Activated CD4-positive, alpha-beta T cell treated with anti-CD3 and anti-CD28 coated beads for 1 hour (primary cell): Measurements from ENCODE around the gene SORCS2.
"Not testable (repeated sequence)": the region's sequence is repeated elsewhere in the genome, so short reads cannot be mapped to it uniquely, and the experiment has no call there.

Experiments used
- DNase-seq: peaks from one replicate; pipeline ENCODE4 v3.0.0-alpha.2; 2020

The SORCS2 gene

GRCh38 chr4:7575426-7575825 lies 383.1 kb downstream of the SORCS2 start:
- DNase-seq = no peak

GRCh38 chr4:7577361-7578039 lies 385.2 kb downstream of the SORCS2 start:
- not testable (repeated sequence) for DNase-seq

GRCh38 chr4:7581477-7581876 lies 389.1 kb downstream of the SORCS2 start:
- no peak for DNase-seq

GRCh38 chr4:7582313-7583097 lies 390.2 kb downstream of the SORCS2 start:
- no peak for DNase-seq

DNA sequence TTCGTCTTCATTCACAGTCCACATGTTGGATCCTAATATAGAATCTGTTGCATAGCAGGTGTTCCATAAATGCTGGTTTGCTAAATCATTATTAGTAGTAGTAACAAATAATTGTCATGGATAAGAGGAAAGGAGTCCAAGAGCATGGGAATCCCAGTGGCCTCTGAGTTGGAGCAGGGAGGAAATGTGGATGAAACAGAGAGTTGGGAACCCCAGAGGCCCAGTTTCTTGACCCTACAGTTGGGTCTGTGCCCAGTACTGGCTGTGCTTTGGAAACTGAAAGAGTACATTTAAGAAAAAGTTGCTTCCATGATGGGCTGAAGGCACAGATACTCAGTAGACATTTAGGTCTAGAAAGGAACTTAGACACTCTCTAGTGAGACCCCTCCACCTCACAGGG lies 391.8 kb downstream of the SORCS2 start:
- DNase-seq = no peak

DNA sequence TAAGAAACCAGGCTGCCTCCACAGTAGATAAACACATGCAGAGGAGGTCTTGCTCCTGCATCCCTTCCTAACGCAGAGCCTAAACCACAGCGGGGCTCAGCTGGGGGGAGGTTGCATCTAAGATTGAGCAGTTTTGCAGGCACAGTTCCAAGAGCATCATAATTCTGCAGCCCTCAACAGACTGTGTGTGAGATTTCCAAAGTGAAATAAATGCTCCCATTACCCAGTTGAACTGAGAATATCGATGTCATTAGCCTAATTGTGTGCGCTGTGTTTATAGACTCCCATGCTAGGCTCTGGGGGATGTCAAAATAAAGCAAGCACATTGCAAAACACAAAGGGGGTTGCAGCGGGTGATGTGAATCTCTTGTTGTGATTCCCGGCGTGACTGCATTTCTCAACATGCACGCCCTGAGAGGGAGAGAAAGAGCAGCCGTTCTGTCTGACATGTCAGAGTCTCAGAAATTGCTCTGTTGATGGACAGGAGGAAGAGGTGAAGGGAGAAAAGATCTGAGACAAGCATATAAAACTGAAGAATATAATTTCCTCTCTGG lies 392.3 kb downstream of the SORCS2 start:
- DNase-seq = no peak

DNA sequence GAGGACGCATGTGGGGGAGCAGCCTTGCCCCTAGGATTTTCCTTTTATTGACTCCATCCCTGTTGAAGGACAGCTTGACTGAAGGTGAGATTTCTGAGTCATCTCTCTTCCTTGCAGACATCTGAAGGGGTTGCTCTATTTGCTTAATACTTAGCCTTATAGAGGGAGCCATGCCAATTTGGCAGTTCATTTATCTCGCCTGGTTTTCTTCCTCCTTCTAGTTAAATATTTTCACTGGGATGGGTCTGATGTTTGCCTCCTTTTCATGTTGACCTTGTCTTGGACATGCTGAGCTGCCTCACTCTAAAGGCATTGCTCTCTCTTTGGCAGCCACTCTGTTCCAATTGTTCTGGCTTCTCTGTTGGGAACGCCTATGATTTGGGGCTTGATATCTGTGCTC lies 393.4 kb downstream of the SORCS2 start:
- no peak for DNase-seq

GRCh38 chr4:7587433-7588405 lies 395.4 kb downstream of the SORCS2 start:
- DNase-seq = no peak

GRCh38 chr4:7590189-7590588 lies 397.9 kb downstream of the SORCS2 start:
- no peak for DNase-seq

DNA sequence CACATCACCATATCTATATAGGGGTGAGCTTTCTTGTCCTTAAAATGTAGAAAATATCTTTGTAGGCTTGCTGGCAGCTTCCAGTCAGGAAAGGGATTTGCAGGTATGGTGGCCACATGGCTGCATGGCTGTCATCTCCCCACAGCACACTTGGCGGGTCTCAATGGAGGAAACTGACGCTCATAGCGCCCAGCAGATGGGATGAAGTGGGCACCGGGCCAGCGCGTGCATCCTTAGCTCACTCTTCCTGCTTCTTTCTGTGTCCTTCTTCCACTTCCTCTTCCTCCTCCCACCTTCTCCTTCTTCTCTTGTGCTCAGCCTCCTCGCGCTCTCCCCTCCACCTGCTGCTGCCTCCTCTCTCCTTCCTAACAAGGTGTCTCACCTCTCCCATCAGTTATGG lies 398.6 kb downstream of the SORCS2 start:
- no peak for DNase-seq

DNA sequence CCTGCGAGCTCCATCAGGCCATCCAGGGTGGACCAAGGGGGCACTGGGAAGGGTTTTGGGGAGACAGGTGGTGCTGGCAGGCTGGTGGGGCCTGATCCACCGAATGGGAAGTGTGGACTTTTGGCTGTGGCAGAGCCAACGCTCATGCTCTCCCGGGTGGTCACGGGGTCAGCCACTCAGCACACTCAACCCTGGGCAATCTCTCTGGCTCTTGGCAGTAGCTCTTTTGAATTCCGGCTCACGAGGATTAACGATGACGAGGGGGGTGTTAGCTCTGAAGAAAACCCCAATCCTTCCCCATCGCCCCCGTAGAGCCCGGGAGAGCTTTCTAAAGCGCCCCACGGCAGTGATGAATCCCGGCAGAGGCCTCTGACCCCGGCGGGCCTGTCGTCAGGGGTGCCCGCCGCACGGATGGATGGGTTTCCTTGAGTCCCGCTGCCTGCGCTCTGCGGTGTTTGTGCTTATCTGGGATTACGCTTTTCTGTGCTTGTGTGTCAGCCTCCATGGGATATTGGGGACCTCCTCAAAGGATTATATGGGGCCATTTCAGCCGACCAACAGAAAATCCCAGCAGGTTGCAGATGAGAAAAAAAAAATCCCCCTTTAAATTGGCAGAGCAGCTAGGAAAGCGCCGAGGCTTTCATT lies 399.2 kb downstream of the SORCS2 start:
- no peak for DNase-seq

- DNase-seq = no peak
Measured at GRCh38 chr4:7593646-7594412, 401.5 kb downstream of the SORCS2 start.

GRCh38 chr4:7595934-7596461 lies 403.7 kb downstream of the SORCS2 start:
- DNase-seq = no peak

GRCh38 chr4:7596918-7597606 lies 404.7 kb downstream of the SORCS2 start:
- no peak for DNase-seq

DNA sequence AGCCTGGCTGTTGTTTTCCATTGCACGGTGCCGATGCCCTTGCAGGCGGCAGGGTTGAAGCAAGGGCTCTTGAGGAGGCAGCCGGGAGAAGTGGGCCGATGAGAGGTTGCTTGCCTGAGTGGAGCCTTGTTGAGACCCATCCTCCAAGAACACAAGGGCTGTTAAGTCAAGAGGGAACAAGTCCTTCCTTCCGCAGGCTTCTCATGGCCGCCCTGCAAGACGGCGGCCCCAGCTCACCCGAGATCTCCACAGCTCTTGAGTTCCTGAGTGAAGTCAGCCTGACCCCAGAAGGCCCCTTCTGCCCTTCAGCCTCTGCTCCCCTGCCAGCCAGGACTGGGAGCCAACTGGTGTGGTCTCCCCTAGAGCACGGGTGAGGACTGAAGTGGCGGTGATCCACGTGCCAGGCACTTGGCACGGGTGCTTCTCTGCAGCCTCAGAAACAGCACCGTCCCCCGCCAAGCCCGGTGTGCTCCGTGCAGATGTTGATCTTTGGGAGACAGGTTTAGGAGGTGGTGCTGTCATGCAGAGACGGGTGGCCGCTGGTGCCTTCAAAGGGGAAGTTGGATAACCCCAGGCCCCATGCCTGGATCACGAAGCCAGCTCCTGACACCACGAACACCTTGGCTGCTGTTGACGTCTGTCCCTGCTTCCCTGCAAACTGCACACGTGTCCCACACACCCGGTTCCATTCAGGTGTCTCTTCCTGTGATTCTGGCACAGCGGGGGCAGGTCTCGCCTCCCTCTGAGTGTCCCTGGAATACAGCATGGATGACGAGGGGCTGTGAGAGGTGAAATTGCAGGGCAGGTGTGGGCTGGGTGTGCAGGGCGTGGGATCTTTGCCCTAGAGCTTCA lies 406.8 kb downstream of the SORCS2 start:
- DNase-seq = no peak

DNA sequence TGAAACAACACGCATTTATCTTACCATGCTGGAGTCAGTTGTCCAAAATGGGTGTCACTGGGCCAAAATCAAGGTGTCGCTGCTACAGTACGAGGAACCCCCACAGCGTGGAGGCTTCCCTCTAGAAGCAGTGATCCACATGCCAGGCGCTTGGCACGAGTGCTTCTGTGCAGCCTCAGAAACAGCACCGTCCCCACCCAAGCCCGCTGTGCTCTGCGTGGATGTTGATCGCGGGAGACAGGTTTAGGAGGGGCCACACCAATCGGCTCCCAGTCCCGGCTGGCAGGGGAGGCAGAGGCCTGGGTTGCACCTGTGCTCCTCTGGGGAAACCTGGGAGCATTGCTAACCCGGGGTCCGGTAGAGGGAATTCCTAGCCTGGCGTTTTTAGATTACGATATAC lies 407.9 kb downstream of the SORCS2 start:
- DNase-seq = no peak

DNA sequence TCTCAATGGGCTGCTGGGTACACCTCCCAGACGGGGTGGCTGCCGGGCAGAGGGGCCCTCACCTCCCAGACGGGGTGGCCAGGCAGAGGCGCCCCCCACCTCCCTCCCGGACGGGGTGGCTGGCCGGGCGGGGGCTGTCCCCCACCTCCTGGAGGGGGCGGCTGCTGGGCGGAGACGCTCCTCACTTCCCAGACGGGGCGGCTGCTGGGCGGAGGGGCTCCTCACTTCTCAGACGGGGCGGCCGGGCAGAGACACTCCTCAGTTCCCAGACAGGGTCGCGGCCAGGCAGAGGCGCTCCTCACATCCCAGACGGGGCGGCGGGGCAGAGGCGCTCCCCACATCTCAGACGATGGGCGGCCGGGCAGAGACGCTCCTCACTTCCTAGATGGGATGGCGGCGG lies 409.8 kb downstream of the SORCS2 start:
- not testable (repeated sequence) for DNase-seq

DNA sequence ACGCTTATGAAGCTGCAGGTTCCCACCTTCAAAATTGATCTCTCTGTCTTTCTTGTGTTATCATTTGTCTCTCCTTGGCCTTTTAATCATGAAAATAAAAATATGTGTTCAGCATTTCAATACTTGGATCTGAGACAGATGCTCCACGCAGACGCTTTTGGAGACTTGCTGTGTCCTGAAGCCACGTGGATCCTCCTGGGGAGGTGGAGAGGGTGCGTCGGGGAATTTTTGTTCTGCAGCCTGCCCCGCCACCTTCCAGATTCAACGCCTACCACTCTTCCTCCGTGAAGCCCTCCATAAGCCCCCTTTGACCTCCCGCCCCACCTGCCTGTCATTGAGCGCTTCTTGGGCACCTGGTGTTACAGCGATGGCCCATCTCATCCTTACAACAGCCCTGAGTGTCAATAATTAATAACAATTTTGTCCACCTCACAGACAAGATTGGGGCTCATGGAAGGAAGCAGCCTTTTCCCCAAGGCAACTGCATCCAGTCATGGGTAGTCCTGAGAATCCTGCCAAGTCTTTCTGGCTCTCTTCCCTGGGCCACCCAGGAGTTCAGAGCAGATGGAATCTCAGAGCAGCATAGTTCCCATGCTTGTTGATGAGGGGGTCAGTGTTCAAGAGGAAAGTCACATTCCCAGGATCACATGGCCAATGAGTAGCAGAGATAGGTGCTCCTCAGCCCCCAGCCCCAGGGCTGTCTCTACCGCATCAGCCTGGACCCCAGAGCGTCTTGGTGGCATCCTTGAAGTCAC lies 415.0 kb downstream of the SORCS2 start:
- DNase-seq = no peak

GRCh38 chr4:7608046-7608445 lies 415.7 kb downstream of the SORCS2 start:
- no peak for DNase-seq
